IMR-90 (cell line): ENCODE measurements around the gene NEK5. TPM values are rescaled to one million over a fixed set of nuclear protein-coding genes. Genes with fewer than 3 reads are reported as not detected.

Experiments used
- ATAC-seq: fragments of 200-7000 bp; cut with Tn5 transposase; 2 replicates; pipeline ENCODE4 v1.9.1; 2020; ENCODE audit warnings: low read depth, mild to moderate bottlenecking, moderate library complexity
- BruUV-seq: library from RNA; stranded (reverse); fragments of 400-500 nt; replicated peaks from 2 replicates; lab custom pipeline; 2021; lab: Mats Ljungman, UMichigan
- CTCF ChIA-PET: fragments of 300-600 bp; formaldehyde crosslinking; extraction: SDS; loops from one replicate; lab custom pipeline; 2021; ENCODE audit warnings: antibody characterized with exemption; lab: Yijun Ruan, JAX
- POLR2A ChIA-PET: fragments of 300-600 bp; sonication (Branson Sonifier 250); formaldehyde crosslinking; loops from one replicate; lab custom pipeline; 2022; ENCODE audit warnings: antibody characterized with exemption; ENCODE audit not compliant: unreplicated experiment; lab: Charles Lee
- DNase-seq: peaks from one replicate; pipeline ENCODE4 v3.0.0; 2013
- H2AFZ ChIP-seq: replicated peaks from 2 replicates; pipeline ENCODE3; 2013; ENCODE audit warnings: low read length, mild to moderate bottlenecking; ENCODE audit not compliant: poor library complexity
- H2AK5ac ChIP-seq: 2 replicates; pipeline ENCODE4 v1.6.1; 2013; ENCODE audit warnings: low read depth, low read length, inconsistent platforms
- H2AK9ac ChIP-seq: replicated peaks from 2 replicates; pipeline ENCODE3; 2013; ENCODE audit warnings: mild to moderate bottlenecking, low read depth, low read length, moderate library complexity; ENCODE audit not compliant: poor library complexity
- H2BK120ac ChIP-seq: 2 replicates; pipeline ENCODE4 v1.6.1; 2013; ENCODE audit warnings: low read depth, low read length, inconsistent platforms
- H2BK15ac ChIP-seq: 3 replicates; pipeline ENCODE4 v1.6.1; 2013; ENCODE audit warnings: low read depth, low read length, inconsistent platforms
- H2BK20ac ChIP-seq: 2 replicates; pipeline ENCODE4 v1.6.1; 2013; ENCODE audit warnings: low read depth, mild to moderate bottlenecking, inconsistent platforms, low read length, moderate library complexity
- H2BK5ac ChIP-seq: 2 replicates; pipeline ENCODE4 v1.6.1; 2013; ENCODE audit warnings: mild to moderate bottlenecking, low read depth, low read length, inconsistent platforms; ENCODE audit not compliant: poor library complexity, severe bottlenecking
- H3K14ac ChIP-seq: replicated peaks from 2 replicates; pipeline ENCODE4 v1.6.1; 2013; ENCODE audit warnings: low read depth, low read length, inconsistent platforms
- H3K18ac ChIP-seq: 2 replicates; pipeline ENCODE4 v1.6.1; 2013; ENCODE audit warnings: low read depth, low read length, control low read depth
- H3K23ac ChIP-seq: 2 replicates; pipeline ENCODE4 v1.6.1; 2013; ENCODE audit warnings: low read depth, low read length, inconsistent platforms
- H3K27ac ChIP-seq: 2 replicates; pipeline ENCODE4 v1.5.1; 2013; ENCODE audit warnings: mild to moderate bottlenecking, control low read depth, low read length; ENCODE audit not compliant: insufficient read depth
- H3K27me3 ChIP-seq: 2 replicates; pipeline ENCODE4 v1.6.1; 2013; ENCODE audit warnings: low read length; ENCODE audit not compliant: control insufficient read depth, insufficient read depth
- H3K36me3 ChIP-seq: 2 replicates; pipeline ENCODE4 v1.6.1; 2013; ENCODE audit warnings: low read length, mixed read lengths; ENCODE audit not compliant: control insufficient read depth, insufficient read depth
- H3K4ac ChIP-seq: 2 replicates; pipeline ENCODE4 v1.6.1; 2013; ENCODE audit warnings: low read depth, low read length, inconsistent platforms
- H3K4me1 ChIP-seq: 2 replicates; pipeline ENCODE4 v1.6.1; 2013; ENCODE audit warnings: low read length, mixed read lengths; ENCODE audit not compliant: control insufficient read depth, insufficient read depth
- H3K4me2 ChIP-seq: 2 replicates; pipeline ENCODE4 v1.6.1; 2013; ENCODE audit warnings: low read depth, mild to moderate bottlenecking, control low read depth, low read length, moderate library complexity
- H3K4me3 ChIP-seq: 2 replicates; pipeline ENCODE4 v1.5.1; 2013; ENCODE audit warnings: low read depth, mild to moderate bottlenecking, control low read depth, low read length, moderate library complexity; ENCODE audit not compliant: insufficient read depth
- H3K56ac ChIP-seq: 2 replicates; pipeline ENCODE4 v1.6.1; 2013; ENCODE audit warnings: low read length, inconsistent platforms; ENCODE audit not compliant: insufficient read depth; ENCODE audit errors: extremely low read depth
- H3K79me1 ChIP-seq, 2 experiments: 2 replicates each; pipeline ENCODE4 v1.6.1; 2013; ENCODE audit warnings: low read length in 2 of 2, inconsistent platforms in 1 of 2, low read depth in 1 of 2
- H3K9ac ChIP-seq: 2 replicates; pipeline ENCODE4 v1.6.1; 2013; ENCODE audit warnings: low read depth, low read length, control low read depth
- H3K9me1 ChIP-seq: 2 replicates; pipeline ENCODE4 v1.6.1; 2013; ENCODE audit warnings: low read length, inconsistent platforms; ENCODE audit not compliant: insufficient read depth
- H3K9me3 ChIP-seq: 2 replicates; pipeline ENCODE4 v1.6.1; 2013; ENCODE audit warnings: low read length; ENCODE audit not compliant: control insufficient read depth, insufficient read depth
- H4K20me1 ChIP-seq: 2 replicates; pipeline ENCODE4 v1.6.1; 2013; ENCODE audit warnings: low read length, inconsistent platforms; ENCODE audit not compliant: insufficient read depth
- H4K5ac ChIP-seq: 2 replicates; pipeline ENCODE4 v1.6.1; 2013; ENCODE audit warnings: mild to moderate bottlenecking, low read depth, low read length, control low read depth
- H4K8ac ChIP-seq, 2 experiments: 2 replicates each; pipeline ENCODE4 v1.6.1; 2013; ENCODE audit warnings: low read depth in 2 of 2, low read length in 2 of 2, control low read depth in 1 of 2, inconsistent platforms in 1 of 2
- H4K91ac ChIP-seq: 2 replicates; pipeline ENCODE4 v1.6.1; 2013; ENCODE audit warnings: low read depth, low read length, inconsistent platforms; ENCODE audit not compliant: insufficient read depth
- BHLHE40 ChIP-seq: fragments of 150-350 bp; IDR thresholded peaks from 2 replicates; pipeline ENCODE4 v1.6.1; 2016; ENCODE audit warnings: mild to moderate bottlenecking, low read depth, low read length
- MAFK ChIP-seq: IDR thresholded peaks from 2 replicates; pipeline ENCODE4 v1.6.1; 2012; ENCODE audit warnings: low read depth, low read length, improper control_type of control experiment
- WGBS, 2 experiments: methylation state at CpG; one replicate each; pipeline versions ENCODE4 v1.1.5 to v1.1.7; 2013; ENCODE audit warnings: missing lambda C conversion rate in 2 of 2; ENCODE audit not compliant: insufficient read length in 1 of 2; ENCODE audit errors: extremely low coverage in 2 of 2; 5-methylcytosine and 5-hydroxymethylcytosine counted together
- dilution Hi-C: fragments of 300-500 bp; cut with HindIII; formaldehyde crosslinking; loops from one replicate; pipeline ENCODE4 v1.14.3; 2018; ENCODE audit warnings: low sequenced_read_pairs; ENCODE audit not compliant: unreplicated experiment
- in situ Hi-C: fragments of 300-500 bp; cut with MboI; formaldehyde crosslinking; loops from 3 replicates; pipeline ENCODE4 v1.14.3; 2019; ENCODE audit warnings: low sequenced_read_pairs, inconsistent platforms, mixed read lengths
- intact Hi-C: fragments of 100-400 bp; cut with micrococcal nuclease; formaldehyde crosslinking; loops from 2 replicates; pipeline ENCODE4 v1.10.0; 2022
- polyA plus RNA-seq, 3 experiments: library from polyadenylated mRNA; depleted of rRNA; stranded (reverse); fragments of >200 nt; gene quantifications; 2 replicates each; pipeline ENCODE4 v1.2.3, GENCODE V29; 2012; ENCODE audit warnings: low replicate concordance in 1 of 3
- total RNA-seq: library from RNA; depleted of rRNA; stranded (reverse); fragments of >200 nt; gene quantifications from 2 replicates; pipeline ENCODE4 v1.2.3, GENCODE V29; 2012
- TF ChIP-seq, protein P1 (sequence below): fragments of 150-350 bp; IDR thresholded peaks from 2 replicates; pipeline ENCODE4 v1.6.1; 2016; ENCODE audit warnings: low read depth, mild to moderate bottlenecking, low read length, moderate library complexity, borderline replicate concordance

The NEK5 gene
- total and polyA plus RNA-seq, 2 of the 4 experiments (the other 2 are of a cell fraction): not detected

DNA sequence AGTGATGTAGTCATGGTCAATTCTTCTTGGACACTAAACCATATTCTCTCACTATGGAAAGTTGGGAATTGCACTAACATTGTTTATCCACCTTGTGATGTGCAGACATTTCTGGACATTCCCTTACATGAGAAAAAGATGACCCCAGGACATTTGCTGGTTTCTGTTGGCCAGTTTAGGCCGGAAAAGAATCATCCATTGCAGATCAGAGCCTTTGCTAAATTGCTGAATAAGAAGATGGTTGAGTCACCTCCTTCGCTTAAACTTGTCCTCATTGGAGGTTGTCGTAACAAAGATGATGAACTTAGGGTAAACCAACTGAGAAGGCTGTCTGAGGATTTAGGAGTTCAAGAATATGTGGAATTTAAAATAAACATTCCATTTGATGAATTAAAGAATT is 104.4 kb downstream of the NEK5 start, which contains the start of gene UTP14C:
Gene UTP14C, plus strand, starts transcription at position 211 of the 400 bp plus-strand sequence. CDS start 4,114 bp downstream, outside the sequence.
- ChIA-PET CTCF (no interaction called here), POLR2A (no interaction called here)
- no TSS peak for BruUV-seq
- no peak within 1 kb of the TSS for H3K4me3 ChIP-seq
- no peak within 1 kb of the TSS for H2AK5ac ChIP-seq
- TF ChIP-seq, protein P1, sequence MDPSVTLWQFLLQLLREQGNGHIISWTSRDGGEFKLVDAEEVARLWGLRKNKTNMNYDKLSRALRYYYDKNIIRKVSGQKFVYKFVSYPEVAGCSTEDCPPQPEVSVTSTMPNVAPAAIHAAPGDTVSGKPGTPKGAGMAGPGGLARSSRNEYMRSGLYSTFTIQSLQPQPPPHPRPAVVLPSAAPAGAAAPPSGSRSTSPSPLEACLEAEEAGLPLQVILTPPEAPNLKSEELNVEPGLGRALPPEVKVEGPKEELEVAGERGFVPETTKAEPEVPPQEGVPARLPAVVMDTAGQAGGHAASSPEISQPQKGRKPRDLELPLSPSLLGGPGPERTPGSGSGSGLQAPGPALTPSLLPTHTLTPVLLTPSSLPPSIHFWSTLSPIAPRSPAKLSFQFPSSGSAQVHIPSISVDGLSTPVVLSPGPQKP: no peak
- no peak for TF ChIP-seq BHLHE40
- TF ChIP-seq MAFK: no peak
- peaks cover 27% of the 10 kb centered on the region for H3K36me3 ChIP-seq
- H3K4me2 ChIP-seq: no peak within 1 kb of the TSS
- no peak within 1 kb of the TSS for H3K9ac ChIP-seq
- no peak within 1 kb of the TSS for H4K91ac ChIP-seq
- H3K14ac ChIP-seq: no peak within 1 kb of the TSS
- no peak within 1 kb of the TSS for H3K18ac ChIP-seq
- no peak within 1 kb of the TSS for H2BK120ac ChIP-seq
- no peak within 1 kb of the TSS for H4K5ac ChIP-seq
- intact Hi-C loops (no loop called here), dilution Hi-C loops (no loop called here), in situ Hi-C loops (loop anchor here (25.0 kb wide), 1 partner anchor 438 kb away; the partner anchor contains the start of genes CKAP2 and VPS36)
- no peak within 1 kb of the TSS for H3K27ac ChIP-seq
- DNase-seq (no peak), ATAC-seq (no peak)
- no peaks in the 10 kb centered on the region for H3K9me3 ChIP-seq
- peaks cover 8% of the 10 kb centered on the region; the same call in 1 of the 2 replicates for H3K9me1 ChIP-seq
- no peaks in the 10 kb centered on the region for H4K20me1 ChIP-seq
- peaks cover 11 to 21% of the 10 kb centered on the region in 2 experiments; a peak in 3 of 4 replicates for H3K79me1 ChIP-seq
- no peak within 1 kb of the TSS for H2BK15ac ChIP-seq
- H3K4ac ChIP-seq: no peak within 1 kb of the TSS
- no peak within 1 kb of the TSS for H3K56ac ChIP-seq
- no peak within 1 kb of the TSS for H2BK5ac ChIP-seq
- no peak within 1 kb of the TSS for H4K8ac ChIP-seq
- 100% methylated on average over 1 of the region's 3 CpGs; no CpG with 5 or more reads in 1 of the 2 experiments for WGBS, 2 experiments
- no peak within 1 kb of the TSS for H2AFZ ChIP-seq
- H3K4me1 ChIP-seq: no peaks in the 10 kb centered on the region
- no peak within 1 kb of the TSS for H3K23ac ChIP-seq
- H2BK20ac ChIP-seq: no peak within 1 kb of the TSS
- H3K27me3 ChIP-seq: no peaks in the 10 kb centered on the region
- H2AK9ac ChIP-seq: no peak within 1 kb of the TSS
